ENCODE measurements around the gene KIF26A.

Gene KIF26A

DNA sequence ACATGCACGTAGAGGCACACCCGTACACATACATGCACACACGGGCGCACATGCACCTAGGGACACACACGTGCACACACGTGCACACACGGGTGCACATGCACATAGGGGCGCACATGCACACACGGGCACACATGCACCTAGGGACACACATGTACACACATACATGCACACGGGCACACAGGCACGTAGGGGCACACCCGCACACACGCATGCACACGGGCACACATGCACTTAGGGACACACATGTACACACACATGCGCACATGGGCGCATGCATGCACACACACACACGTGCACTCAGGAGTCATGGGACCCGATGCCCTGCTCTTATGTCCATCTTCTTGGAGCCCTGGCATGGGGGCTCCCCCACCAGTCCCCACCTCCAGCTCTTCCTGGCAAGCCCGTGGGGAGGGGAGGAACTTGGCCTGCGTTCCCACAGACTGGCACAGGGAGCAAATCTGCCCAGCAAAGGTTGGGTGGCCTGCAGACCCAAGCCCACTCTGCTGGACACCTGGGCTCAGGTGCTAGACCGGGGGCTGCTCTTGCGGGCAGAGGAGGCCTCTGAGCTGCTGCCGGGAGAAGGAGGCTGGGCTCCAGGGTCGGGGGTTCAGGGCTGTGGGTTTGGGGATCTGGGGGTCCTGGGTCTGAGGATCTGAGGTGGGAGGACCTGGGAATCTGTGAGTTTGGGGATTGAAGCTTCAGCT, 51.4 kb downstream of the KIF26A start:
- TF ChIP-seq, protein P1, sequence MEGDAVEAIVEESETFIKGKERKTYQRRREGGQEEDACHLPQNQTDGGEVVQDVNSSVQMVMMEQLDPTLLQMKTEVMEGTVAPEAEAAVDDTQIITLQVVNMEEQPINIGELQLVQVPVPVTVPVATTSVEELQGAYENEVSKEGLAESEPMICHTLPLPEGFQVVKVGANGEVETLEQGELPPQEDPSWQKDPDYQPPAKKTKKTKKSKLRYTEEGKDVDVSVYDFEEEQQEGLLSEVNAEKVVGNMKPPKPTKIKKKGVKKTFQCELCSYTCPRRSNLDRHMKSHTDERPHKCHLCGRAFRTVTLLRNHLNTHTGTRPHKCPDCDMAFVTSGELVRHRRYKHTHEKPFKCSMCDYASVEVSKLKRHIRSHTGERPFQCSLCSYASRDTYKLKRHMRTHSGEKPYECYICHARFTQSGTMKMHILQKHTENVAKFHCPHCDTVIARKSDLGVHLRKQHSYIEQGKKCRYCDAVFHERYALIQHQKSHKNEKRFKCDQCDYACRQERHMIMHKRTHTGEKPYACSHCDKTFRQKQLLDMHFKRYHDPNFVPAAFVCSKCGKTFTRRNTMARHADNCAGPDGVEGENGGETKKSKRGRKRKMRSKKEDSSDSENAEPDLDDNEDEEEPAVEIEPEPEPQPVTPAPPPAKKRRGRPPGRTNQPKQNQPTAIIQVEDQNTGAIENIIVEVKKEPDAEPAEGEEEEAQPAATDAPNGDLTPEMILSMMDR (IDR thresholded peaks at IDR 0.05; ENCODE audit: borderline replicate concordance, insufficient read depth, low read depth, low read length), result no peak
- no peak overlapping the region for H3K4me3 ChIP-seq (ENCODE audit: low read depth, low read length)

DNA sequence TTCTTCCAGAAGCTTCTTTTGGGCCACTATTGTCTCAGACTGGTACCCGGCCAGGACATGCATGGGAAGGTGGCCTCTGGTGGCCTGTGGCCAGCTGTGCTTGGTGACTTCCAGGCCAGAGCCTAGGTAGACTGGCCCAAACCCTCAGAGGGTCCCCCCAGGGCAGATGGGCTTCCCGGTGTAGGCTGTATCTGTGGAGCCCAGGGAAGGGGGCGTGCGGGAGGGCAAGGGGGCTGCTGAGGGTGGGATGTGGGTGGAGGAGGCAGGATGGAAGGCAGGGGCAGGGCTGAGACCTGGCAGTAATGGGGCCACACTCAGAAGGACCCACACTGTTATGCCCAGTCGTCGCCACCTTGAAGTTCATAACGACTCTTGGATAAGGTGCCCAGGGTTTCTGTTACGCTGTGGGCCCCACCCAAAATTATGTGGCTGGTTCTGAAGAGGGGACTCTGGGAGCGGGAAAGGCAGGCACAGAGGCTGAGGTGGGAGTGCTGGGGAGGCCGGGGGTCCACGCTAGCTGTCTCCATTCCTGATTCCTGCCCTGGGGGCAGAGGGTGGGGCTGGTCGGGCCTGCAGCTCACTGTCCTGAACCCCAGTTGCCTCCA, 52.1 kb downstream of the KIF26A start:
- TF ChIP-seq, protein P1 (IDR thresholded peaks at IDR 0.05; ENCODE audit: borderline replicate concordance, insufficient read depth, low read depth, low read length), result no peak
- no peak overlapping the region for H3K4me3 ChIP-seq (ENCODE audit: low read depth, low read length)

DNA sequence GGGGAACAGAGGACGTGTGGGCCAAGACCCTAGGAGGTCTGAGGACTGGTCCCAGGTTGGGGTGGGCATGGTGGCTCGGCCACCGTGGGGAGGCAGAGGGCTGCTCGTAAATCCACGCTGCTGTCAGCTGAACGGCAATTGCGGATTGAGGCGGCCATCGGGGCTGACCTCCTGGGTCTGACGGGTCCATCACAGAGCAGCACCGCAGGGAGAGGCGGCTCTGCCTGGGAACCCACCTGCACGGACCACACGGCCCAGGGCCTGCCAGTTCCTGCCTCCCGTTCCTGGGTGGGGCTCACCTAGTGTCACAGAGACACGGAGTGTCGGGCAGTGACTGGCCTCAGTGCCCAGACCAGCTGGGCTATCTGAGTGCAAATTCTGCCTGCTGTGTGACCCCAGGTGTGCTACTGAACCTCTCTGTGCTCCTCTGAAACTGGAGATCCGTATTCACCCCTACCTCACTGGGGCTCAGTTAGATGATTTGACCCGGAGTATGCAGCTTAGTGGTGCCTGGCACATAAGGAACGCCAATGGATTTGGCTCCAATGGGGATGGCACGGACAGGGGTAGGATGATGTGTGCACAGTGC, 53.1 kb downstream of the KIF26A start:
- TF ChIP-seq, protein P1 (IDR thresholded peaks at IDR 0.05; ENCODE audit: borderline replicate concordance, insufficient read depth, low read depth, low read length), result no peak

DNA sequence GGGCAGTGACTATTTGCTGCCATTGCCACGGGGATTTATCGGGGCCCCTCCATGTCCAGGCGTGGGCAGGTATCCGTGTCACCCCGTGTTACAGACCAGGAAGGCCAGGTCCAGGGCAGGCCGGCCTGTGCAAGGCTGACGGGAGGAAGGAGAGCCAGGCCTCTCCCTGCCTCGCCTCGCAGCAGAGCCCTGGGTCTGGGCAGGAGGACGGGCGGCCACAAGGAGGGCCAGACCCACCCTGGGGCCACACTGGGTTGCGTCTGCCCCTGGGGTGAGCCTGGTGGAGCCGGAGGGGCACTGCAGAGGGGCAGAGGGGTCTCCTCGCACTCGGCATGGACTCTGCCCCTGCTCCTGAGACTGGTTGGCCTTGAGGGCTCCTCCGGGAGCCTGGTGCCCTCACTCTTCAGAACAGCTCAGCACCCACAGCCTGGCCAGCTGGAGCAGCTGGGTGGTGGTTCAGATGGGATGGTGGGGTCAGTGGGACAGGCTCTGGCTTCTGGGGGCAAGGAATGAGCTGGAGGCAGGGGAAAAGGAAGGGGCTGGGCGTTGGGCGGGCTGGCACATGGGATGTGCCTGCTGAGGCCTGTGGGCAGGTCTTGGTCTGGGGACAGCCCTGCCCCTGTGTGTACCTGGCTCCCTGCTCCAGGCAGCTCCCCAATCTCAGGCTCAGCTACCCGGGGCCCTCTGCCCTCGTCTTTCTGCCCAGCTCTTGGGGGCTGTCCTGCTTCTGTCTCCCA, 53.9 kb downstream of the KIF26A start:
- no peak overlapping the region for H3K4me3 ChIP-seq (ENCODE audit: low read depth, low read length)
- TF ChIP-seq, protein P1 (IDR thresholded peaks at IDR 0.05; ENCODE audit: borderline replicate concordance, insufficient read depth, low read depth, low read length), result no peak

More for the DNA sequence above, 53.1 kb downstream of the KIF26A start:
- no peak overlapping the region for H3K4me3 ChIP-seq (ENCODE audit: low read depth, low read length)

DNA sequence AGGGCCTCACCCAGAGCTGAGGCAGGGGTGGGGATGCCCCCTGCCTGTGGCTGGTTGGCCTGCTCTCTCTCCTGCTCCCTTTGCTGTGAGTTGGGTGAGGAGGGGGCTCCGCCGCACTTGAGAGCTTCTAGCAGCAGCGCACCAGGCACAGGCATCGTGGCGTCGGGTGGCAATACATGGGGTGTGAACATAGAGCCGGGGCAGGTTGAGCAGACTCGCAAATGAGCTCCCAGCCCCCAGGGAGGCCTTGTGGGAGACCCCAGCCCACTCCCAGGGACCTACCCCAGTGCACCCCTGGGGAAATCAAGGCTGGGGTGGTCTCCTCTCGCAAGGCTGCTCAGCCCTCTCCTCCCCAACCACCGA, 54.5 kb downstream of the KIF26A start:
- no peak overlapping the region for H3K4me3 ChIP-seq (ENCODE audit: low read depth, low read length)
- TF ChIP-seq, protein P1 (IDR thresholded peaks at IDR 0.05; ENCODE audit: borderline replicate concordance, insufficient read depth, low read depth, low read length), result no peak

GRCh38 chr14:104194016-104194415, 55.6 kb downstream of the KIF26A start:
- no peak overlapping the region for H3K4me3 ChIP-seq (ENCODE audit: low read depth, low read length)
- TF ChIP-seq, protein P1 (IDR thresholded peaks at IDR 0.05; ENCODE audit: borderline replicate concordance, insufficient read depth, low read depth, low read length), result no peak
